ENCODE measurements around the gene CMTM4.
"Not testable (repeated sequence)": the region's sequence is repeated elsewhere in the genome, so short reads cannot be mapped to it uniquely, and the experiment has no call there.

Gene CMTM4

GRCh38 chr16:66649167-66649566 lies 47.4 kb downstream of the CMTM4 start:
- in situ Hi-C loops (cut with MboI; ENCODE audit: low sequenced_read_pairs), result no loop called here

DNA sequence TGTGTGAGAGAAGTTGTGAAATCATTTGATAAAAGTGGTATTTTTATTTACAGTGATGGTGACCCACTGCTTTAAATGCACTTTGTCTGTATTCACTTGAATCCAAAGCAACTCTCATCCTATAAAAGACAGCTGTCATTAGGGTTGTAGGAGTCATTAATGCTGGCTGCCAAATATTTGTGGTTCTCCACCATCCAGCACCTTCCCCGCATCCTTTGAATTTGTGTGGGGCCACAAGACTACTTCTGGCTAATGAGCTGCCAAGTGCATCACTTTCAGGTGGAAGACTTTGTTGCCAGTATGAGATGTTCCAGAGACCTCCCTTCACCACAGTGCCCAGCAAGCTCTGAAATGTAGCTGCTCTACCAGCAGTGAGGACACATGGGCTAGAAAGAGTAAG lies 48.7 kb downstream of the CMTM4 start:
- in situ Hi-C loops (cut with MboI; ENCODE audit: low sequenced_read_pairs), result no loop called here

DNA sequence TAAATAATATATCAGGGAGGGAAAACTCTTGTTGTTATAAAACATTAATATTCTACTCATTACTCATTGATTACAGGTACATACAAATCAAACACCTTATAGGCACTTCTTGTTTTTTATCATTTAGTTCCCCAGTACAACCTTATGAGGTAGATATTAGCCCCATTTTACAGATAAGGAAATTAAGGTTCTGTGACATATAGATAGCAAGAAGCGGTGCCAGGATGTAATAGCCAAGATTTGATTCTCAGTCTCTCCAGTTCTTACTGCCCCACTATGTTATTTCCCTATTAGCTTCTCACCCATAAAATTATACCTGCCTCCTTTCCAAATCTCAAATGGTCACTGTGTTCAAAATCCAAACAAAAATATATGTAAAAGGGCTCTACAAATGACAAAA lies 55.2 kb downstream of the CMTM4 start:
- in situ Hi-C loops (cut with MboI; ENCODE audit: low sequenced_read_pairs), result no loop called here

GRCh38 chr16:66640724-66641314 lies 55.7 kb downstream of the CMTM4 start:
- in situ Hi-C loops (cut with MboI; ENCODE audit: low sequenced_read_pairs), result no loop called here

DNA sequence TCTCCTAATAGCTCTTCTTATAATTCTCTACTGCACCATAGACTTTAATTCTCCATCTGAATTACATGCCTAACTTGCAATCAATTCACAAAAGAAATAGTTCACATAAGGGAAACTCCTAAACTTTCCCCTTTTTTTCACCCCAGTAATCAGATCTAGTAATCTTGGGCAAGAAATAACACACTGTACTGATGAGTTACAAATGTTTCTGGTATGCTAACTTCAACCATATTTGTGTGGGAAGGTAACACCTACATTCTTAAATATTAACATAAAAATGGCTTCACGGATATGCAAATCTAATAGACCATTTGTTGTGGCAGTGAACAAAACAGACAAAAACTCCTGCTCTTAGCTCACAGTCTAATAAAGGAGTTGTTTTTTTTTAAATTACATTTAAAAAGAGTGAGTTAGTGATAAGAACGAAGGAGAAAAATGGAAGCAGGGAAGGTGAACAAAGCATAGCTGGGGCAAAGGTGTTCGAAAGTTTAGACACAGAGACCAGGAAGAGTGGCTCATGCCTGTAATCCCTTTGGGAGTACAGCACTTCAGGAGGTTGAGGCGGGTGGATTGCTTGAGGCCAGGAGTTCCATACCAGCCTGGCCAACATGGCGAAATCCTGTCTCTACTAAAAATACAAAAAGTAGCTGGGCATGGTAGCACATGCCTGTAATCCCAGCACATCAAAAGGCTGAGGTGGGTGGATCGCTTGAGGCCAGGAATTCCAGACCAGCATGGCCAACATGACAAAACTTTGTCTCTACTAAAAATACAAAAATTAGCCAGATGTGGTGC lies 57.3 kb downstream of the CMTM4 start:
- in situ Hi-C loops (cut with MboI; ENCODE audit: low sequenced_read_pairs), result no loop called here

DNA sequence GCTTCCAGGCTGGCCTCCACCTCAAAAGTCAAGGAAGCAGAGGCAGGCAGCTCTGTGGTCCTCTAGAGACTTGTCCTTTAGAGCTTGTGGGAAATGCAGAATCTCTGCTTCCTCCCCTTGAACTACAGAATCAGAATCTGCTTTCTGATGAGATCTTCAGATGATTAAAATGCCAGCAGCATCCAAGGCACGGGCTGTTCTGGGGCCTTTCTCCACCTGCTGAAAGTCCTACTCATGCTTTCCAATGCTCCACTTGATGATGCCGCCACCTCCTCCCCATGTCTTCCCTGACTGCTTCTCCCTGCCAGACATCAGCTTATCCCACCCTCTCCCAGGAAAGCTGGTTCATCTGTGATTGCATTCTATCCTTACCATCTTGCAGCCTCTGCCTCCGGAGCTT lies 58.7 kb downstream of the CMTM4 start:
- in situ Hi-C loops (cut with MboI; ENCODE audit: low sequenced_read_pairs), result no loop called here

- in situ Hi-C loops (cut with MboI; ENCODE audit: low sequenced_read_pairs), result no loop called here
Observed at GRCh38 chr16:66636199-66636598, 60.3 kb downstream of the CMTM4 start.

GRCh38 chr16:66635406-66635805 lies 61.1 kb downstream of the CMTM4 start:
- in situ Hi-C loops (cut with MboI; ENCODE audit: low sequenced_read_pairs), result no loop called here

- in situ Hi-C loops (cut with MboI; ENCODE audit: low sequenced_read_pairs), result no loop called here
Observed at GRCh38 chr16:66634527-66635196, 61.9 kb downstream of the CMTM4 start.

GRCh38 chr16:66631558-66631957 lies 65.0 kb downstream of the CMTM4 start:
- in situ Hi-C loops (cut with MboI; ENCODE audit: low sequenced_read_pairs), result not testable (repeated sequence)

GRCh38 chr16:66630561-66631260 lies 65.8 kb downstream of the CMTM4 start:
- in situ Hi-C loops (cut with MboI; ENCODE audit: low sequenced_read_pairs), result not testable (repeated sequence)

DNA sequence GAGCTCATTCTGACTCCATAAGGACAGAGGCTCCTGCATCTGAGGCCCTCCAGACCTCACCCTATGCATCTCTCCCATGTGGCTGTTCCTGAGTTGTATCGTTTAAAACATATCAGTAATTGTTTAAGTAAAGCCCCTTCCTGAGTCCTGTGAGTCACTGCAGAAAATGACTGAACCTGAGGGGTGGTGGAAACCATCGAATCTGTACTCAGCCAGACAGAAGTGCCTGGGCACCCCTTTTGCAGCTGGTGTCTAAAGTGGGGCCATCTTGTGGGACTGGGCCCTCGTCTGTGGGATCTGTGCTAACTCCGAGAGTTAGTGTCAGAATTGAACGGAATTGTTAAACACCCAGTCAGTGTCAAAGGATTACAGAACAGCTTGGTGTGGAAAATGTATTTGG lies 66.7 kb downstream of the CMTM4 start:
- in situ Hi-C loops (cut with MboI; ENCODE audit: low sequenced_read_pairs), result no loop called here

GRCh38 chr16:66627611-66628378 lies 68.7 kb downstream of the CMTM4 start:
- in situ Hi-C loops (cut with MboI; ENCODE audit: low sequenced_read_pairs), result not testable (repeated sequence)

GRCh38 chr16:66623755-66624154 lies 72.8 kb downstream of the CMTM4 start:
- in situ Hi-C loops (cut with MboI; ENCODE audit: low sequenced_read_pairs), result no loop called here

DNA sequence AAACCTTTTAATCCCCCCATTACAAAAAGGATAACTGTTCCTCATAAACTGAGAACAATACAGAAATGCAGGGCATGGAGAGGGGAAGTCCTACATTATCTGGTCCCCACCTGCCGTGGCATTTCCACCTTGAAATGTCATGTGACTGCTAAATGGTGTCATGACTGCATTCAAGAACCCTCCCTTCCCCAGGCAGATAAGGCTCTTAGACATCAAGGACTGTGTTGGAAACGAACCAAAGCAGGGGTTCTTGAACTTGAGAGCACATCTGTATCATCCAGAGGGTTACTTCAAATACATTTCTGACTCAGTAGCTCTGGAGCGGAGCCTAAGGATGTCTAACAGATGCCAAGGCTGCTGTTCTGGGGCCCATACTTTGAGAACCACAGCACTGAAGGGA lies 73.7 kb downstream of the CMTM4 start:
- in situ Hi-C loops (cut with MboI; ENCODE audit: low sequenced_read_pairs), result no loop called here

DNA sequence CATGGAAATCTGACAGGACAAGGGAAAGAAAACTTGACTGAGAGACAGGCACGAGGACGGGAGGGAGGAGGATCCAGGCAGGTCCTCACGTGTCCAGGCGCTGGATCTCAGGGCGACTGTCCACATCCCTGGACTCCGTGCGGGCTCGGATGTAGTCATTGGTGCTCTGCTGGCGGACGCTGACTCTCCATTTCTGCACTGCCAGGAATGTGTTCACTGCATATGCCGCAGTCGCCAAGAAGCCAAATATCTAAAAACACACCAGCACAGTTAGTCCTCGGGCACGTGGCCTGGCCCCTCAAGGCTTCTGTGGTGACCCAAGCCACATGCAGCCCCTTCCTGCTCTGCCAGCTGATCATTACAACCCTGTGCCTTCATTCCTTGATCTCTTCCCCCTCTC lies 74.6 kb downstream of the CMTM4 start:
- in situ Hi-C loops (cut with MboI; ENCODE audit: low sequenced_read_pairs), result no loop called here

GRCh38 chr16:66620429-66620795 lies 76.1 kb downstream of the CMTM4 start:
- in situ Hi-C loops (cut with MboI; ENCODE audit: low sequenced_read_pairs), result no loop called here

DNA sequence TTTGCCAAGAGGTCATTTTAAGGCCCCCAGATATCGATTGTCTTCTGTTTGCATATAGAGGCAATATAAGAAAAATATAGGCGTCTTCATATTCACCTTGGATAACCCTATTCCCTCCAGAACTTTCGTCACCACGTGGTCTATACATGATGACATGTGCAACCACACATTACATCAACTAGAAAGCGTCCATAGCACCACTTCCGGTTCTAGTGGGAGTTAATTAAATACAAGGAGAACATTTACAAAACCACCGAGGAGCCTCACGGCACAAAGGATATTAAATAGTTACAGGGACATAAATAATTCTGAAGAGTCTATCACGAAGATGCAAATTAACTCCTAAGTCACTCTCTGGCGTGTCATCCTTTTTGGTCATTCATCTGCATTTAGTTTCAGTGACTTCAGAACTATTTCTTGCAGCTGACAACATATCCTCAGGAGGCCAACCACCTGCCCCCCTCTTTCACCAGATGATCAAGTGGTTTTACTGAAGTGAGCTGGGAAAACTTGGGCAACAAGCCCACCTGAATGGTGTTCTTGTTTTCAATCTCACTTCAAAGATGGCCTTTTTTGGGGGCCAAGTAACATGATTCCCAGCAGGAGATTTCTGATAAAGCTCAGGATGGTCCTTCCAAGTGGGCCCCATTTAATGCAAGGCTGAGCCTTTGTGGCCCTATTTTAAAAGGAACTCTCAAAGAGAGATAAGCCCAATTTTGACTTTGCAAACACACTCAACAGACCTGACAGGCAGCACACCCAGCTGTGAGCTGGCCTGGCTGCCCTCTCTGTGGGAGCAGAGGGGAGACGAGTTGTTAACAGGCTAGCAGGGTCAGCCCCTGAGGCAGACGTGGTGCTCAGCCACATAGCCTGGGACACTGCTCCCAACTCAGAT lies 76.8 kb downstream of the CMTM4 start:
- in situ Hi-C loops (cut with MboI; ENCODE audit: low sequenced_read_pairs), result no loop called here

DNA sequence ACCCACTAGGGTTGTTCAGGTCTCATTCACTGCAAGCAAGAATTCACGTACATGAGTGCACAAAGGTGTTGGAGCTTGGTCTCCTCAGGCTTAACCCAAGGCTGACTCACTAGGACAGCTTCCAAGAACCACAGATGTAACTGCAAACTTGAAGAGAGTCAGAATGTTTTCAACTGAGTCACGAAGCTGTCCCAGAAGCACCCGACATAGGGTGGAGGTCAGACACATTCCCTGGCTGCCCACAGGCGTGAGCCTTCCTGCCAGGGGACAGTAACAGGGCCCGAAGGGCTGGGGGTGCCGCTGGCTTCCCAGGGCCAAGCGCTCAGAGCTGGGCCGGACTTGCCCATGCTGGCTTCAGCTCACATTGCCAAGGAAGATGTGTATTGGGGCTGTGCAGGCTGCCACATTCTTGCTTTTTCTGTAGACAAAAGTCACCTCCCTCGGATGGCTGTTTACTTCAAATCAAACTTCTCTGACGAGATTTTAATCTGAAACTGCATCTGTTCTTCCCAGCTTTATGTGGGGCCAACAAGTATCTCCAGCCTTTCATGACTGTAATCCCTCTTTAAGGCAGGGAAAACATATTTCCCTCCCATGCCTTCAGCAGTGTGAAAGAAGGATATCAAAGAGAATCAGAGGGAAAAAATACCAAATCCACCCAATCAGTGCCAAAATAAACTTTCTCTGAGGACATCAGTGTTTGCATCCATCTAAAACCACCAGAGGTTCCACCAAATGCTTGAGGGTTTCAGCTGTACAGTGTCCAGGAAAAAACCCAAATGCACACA lies 77.8 kb downstream of the CMTM4 start:
- in situ Hi-C loops (cut with MboI; ENCODE audit: low sequenced_read_pairs), result no loop called here
